ENCODE data around the gene C2CD5. TPM values are rescaled to one million over a fixed set of nuclear protein-coding genes. Genes with fewer than 3 reads are reported as not detected.

C2CD5 gene
- total RNA-seq, 4 donors from 2014 or later, result 12.2 to 28.8 (median 24.5) TPM

GRCh38 chr12:22476133-22476532 is 68.2 kb downstream of the C2CD5 start:
- intact Hi-C loops (cut with DNase I), result no loop called here
- DNase-seq, result no peak
- Histone ChIP-seq H3K4me1 (no peaks in the 10 kb centered on the region), H3K9me3 (no peaks in the 10 kb centered on the region), H3K4me3 (no peak overlapping the region), H3K27ac (no peak overlapping the region), H3K36me3 (peaks cover 0 to 56% (median 6%) of the 10 kb centered on the region in 3 donors), H3K27me3 (no peaks in the 10 kb centered on the region)
- TF ChIP-seq CTCF (IDR thresholded peaks at IDR 0.05) (no peak), POLR2A (IDR thresholded peaks at IDR 0.05) (no peak)

- H3K4me3 ChIP-seq, result no peak overlapping the region
- 86 to 89% methylated on average over 5 of the region's 5 CpGs for WGBS, 2 donors
- no peak for TF ChIP-seq CTCF (IDR thresholded peaks at IDR 0.05)
- TF ChIP-seq POLR2A (IDR thresholded peaks at IDR 0.05), result no peak
- no peak for DNase-seq
- no peaks in the 10 kb centered on the region for H3K4me1 ChIP-seq
- no peaks in the 10 kb centered on the region for H3K27me3 ChIP-seq
- H3K27ac ChIP-seq, result no peak overlapping the region
- no peaks in the 10 kb centered on the region for H3K9me3 ChIP-seq
- intact Hi-C loops (cut with DNase I), result no loop called here
- H3K36me3 ChIP-seq, result peaks cover 0 to 58% (median 6%) of the 10 kb centered on the region in 3 donors
These were observed 69.2 kb downstream of the C2CD5 start for GRCh38 chr12:22474970-22475720.

GRCh38 chr12:22473212-22473611 is 71.1 kb downstream of the C2CD5 start:
- Histone ChIP-seq H3K27ac (no peak overlapping the region), H3K27me3 (no peaks in the 10 kb centered on the region), H3K4me3 (no peak overlapping the region), H3K36me3 (peaks cover 0 to 66% (median 9%) of the 10 kb centered on the region in 3 donors), H3K4me1 (no peaks in the 10 kb centered on the region), H3K9me3 (no peaks in the 10 kb centered on the region)
- TF ChIP-seq CTCF (IDR thresholded peaks at IDR 0.05), result no peak
- no peak for TF ChIP-seq POLR2A (IDR thresholded peaks at IDR 0.05)
- intact Hi-C loops (cut with DNase I), result no loop called here
- no peak for DNase-seq
- WGBS, 2 donors, result 55 to 64% methylated on average over 5 of the region's 5 CpGs

GRCh38 chr12:22467190-22467589 is 77.2 kb downstream of the C2CD5 start:
- no peak for TF ChIP-seq POLR2A (IDR thresholded peaks at IDR 0.05)
- TF ChIP-seq CTCF (IDR thresholded peaks at IDR 0.05), result no peak
- H3K36me3 ChIP-seq, result peaks cover 0 to 56% (median 5%) of the 10 kb centered on the region in 3 donors
- intact Hi-C loops (cut with DNase I), result no loop called here
- H3K4me3 ChIP-seq, result no peak overlapping the region
- H3K27me3 ChIP-seq, result no peaks in the 10 kb centered on the region
- H3K27ac ChIP-seq, result no peak overlapping the region
- H3K9me3 ChIP-seq, result no peaks in the 10 kb centered on the region
- WGBS, 2 donors, result 87 to 89% methylated on average over 10 of the region's 10 CpGs
- no peaks in the 10 kb centered on the region for H3K4me1 ChIP-seq
- no peak for DNase-seq

GRCh38 chr12:22463306-22463705 is 81.0 kb downstream of the C2CD5 start:
- Histone ChIP-seq H3K27me3 (no peaks in the 10 kb centered on the region), H3K4me1 (no peaks in the 10 kb centered on the region), H3K36me3 (peaks cover 0 to 26% (median 2%) of the 10 kb centered on the region in 3 donors), H3K9me3 (no peaks in the 10 kb centered on the region), H3K27ac (no peak overlapping the region), H3K4me3 (no peak overlapping the region)
- 90 to 100% methylated on average over 1 to 2 of the region's 2 CpGs for WGBS, 2 donors
- TF ChIP-seq POLR2A (IDR thresholded peaks at IDR 0.05) (no peak), CTCF (IDR thresholded peaks at IDR 0.05) (no peak)
- no peak for DNase-seq
- intact Hi-C loops (cut with DNase I), result no loop called here

Data from esophagus squamous epithelium (tissue), 5 donors.